Heart right ventricle (tissue), 16 donors: Measurements from ENCODE around the gene SPATA7. TPM values are rescaled to one million over a fixed set of nuclear protein-coding genes. Genes with fewer than 3 reads are reported as not detected.

Experiments used
- ATAC-seq, 8 donors: fragments of 200-7000 bp; cut with Tn5 transposase; one replicate each; pipeline ENCODE4 v1.9.1; 2020; ENCODE audit warnings: mild to moderate bottlenecking in 8 of 8, moderate library complexity in 8 of 8, moderate number of reproducible peaks in 1 of 8
- DNase-seq, 2 donors: peaks; one replicate each; pipeline ENCODE4 v3.0.0-alpha.2; 2020
- H3K27ac ChIP-seq, 10 donors: fragments of 200-600 bp; sonication (generic) in 2 of 10; one replicate each; pipeline versions ENCODE4 v1.5.0 to v1.8.0; 2020 to 2022; ENCODE audit warnings: mild to moderate bottlenecking in 3 of 10
- H3K27me3 ChIP-seq, 7 donors: fragments of 200-600 bp; one replicate each; pipeline ENCODE4 v1.8.0; 2021 to 2022; ENCODE audit warnings: mild to moderate bottlenecking in 2 of 7
- H3K36me3 ChIP-seq, 9 donors: fragments of 200-600 bp; sonication (generic) in 1 of 9; one replicate each; pipeline versions ENCODE4 v1.5.0 to v1.8.0; 2020 to 2022; ENCODE audit warnings: mild to moderate bottlenecking in 2 of 9
- H3K4me1 ChIP-seq, 9 donors: fragments of 200-600 bp; sonication (generic) in 1 of 9; one replicate each; pipeline versions ENCODE4 v1.5.0 to v1.8.0; 2020 to 2022; ENCODE audit warnings: mild to moderate bottlenecking in 4 of 9
- H3K4me3 ChIP-seq, 10 donors: fragments of 200-600 bp; sonication (generic) in 2 of 10; one replicate each; pipeline versions ENCODE4 v1.5.0 to v1.8.0; 2020 to 2022; ENCODE audit warnings: mild to moderate bottlenecking in 7 of 10, moderate library complexity in 2 of 10
- H3K9me3 ChIP-seq, 11 donors: fragments of 200-600 bp in 10 of 11; sonication (generic) in 2 of 11; one replicate each; pipeline versions ENCODE4 v1.5.0 to v1.8.0; 2013 to 2022; ENCODE audit warnings: mild to moderate bottlenecking in 2 of 11, control low read depth in 1 of 11, moderate library complexity in 1 of 11
- WGBS, 2 donors: extraction: QIAGEN DNeasy Blood & Tissue Kit; methylation state at CpG; one replicate each; pipeline ENCODE4 v1.1.7; 2013; ENCODE audit warnings: inconsistent platforms in 1 of 2; 5-methylcytosine and 5-hydroxymethylcytosine counted together
- intact Hi-C, 10 donors: fragments of 100-400 bp; cut with DNase I; formaldehyde crosslinking; loops; one replicate each; pipeline versions ENCODE4 v1.11.1 to v1.14.2; 2022
- polyA plus RNA-seq, 2 donors: library from polyadenylated mRNA; stranded (reverse); fragments of 200-250 nt; gene quantifications; one replicate each; pipeline ENCODE4 v1.2.3, GENCODE V29; 2013
- total RNA-seq, 10 donors: library from RNA; stranded (reverse); fragmentation: NEBNext Ultra II Directional in 3 of 10; extraction: Animal tissue kit (Norgen Biotek cat#: 25700) in 3 of 10; gene quantifications; one replicate each; pipeline versions ENCODE4 v1.2.1 to v1.2.4, GENCODE V29; 2021 to 2023
- TF ChIP-seq, protein P1 (sequence below), 9 donors: fragments of 200-600 bp; sonication (generic) in 2 of 9; IDR thresholded peaks; one replicate each; pipeline versions ENCODE4 v1.5.0 to v1.8.0; 2021 to 2022; ENCODE audit warnings: antibody characterized with exemption in 9 of 9, mild to moderate bottlenecking in 5 of 9, moderate library complexity in 1 of 9
- donor health status: Arrhythmogenic right ventricular cardiomyopathy.
- donor health status: ischemic (EF 13 %, LVEDD 7.1; RV severe dilation, severe dysfunction).
- donor health status: healthy with polysubstance abuse.
- donor health status: DM: no; HTN: yes; CAD: no.
- donor health status: DM: no; HTN: no; CAD: no.
- donor health status: ischemic (EF 25% LVEDD 6.9; RV normal size, moderate dysfunction).
- donor health status: ischemic (EF 25% LVEDD 5.7; RV mildly dilated, moderate dysfunction).
- donor health status: healthy.
- donor health status: DM: yes; HTN: yes; CAD: no.
- donor health status: Ischemic cardiomyopathy.
- donor health status: ischemic (EF 35%, LVEDD 5.7; RV mildly dilated, moderate dysfunction).
- donor health status: nonischemic (EF 11% LVEDD 7.7; RV severe dilation, severe dysfunction).
- donor health status: DM: yes; HTN: yes; CAD: no.
- donor health status: PGD.
- donor health status: ischemic (EF 29% LVEDD 5.4; RV normal size, mild dysfunction).
- donor health status: nonischemic (EF 23%, LVEDD 6.1; RV moderate dilation, normal function).

SPATA7 gene
- total and polyA plus RNA-seq, 12 donors, result 3.1 to 14.7 (median 8.4) TPM

DNA sequence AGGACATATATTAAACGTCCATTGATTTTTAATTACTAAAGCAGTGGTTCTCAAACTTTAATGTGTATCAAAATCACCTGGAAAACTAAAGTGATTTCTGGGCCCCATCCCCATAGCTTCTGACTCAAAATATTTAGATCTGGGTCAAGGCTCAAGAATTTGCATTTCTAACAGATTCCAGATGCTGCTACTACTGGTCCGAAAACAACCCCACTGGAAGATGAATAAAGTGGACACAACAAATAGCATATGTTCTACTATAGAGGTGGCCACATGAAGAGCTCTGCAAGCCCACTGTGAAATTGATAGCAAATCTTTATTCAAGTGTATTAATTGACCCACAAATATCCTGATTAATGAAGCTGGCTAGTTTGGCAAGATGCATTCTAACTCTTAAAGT lies 69.4 kb downstream of the SPATA7 start:
- H3K4me1 ChIP-seq, result no peaks in the 10 kb centered on the region
- H3K36me3 ChIP-seq, result peaks cover 0 to 54% (median 10%) of the 10 kb centered on the region in 9 donors
- H3K27me3 ChIP-seq, result no peaks in the 10 kb centered on the region
- 90 to 92% methylated on average over 2 of the region's 2 CpGs for WGBS, 2 donors
- no peak overlapping the region for H3K27ac ChIP-seq
- TF ChIP-seq, protein P1, sequence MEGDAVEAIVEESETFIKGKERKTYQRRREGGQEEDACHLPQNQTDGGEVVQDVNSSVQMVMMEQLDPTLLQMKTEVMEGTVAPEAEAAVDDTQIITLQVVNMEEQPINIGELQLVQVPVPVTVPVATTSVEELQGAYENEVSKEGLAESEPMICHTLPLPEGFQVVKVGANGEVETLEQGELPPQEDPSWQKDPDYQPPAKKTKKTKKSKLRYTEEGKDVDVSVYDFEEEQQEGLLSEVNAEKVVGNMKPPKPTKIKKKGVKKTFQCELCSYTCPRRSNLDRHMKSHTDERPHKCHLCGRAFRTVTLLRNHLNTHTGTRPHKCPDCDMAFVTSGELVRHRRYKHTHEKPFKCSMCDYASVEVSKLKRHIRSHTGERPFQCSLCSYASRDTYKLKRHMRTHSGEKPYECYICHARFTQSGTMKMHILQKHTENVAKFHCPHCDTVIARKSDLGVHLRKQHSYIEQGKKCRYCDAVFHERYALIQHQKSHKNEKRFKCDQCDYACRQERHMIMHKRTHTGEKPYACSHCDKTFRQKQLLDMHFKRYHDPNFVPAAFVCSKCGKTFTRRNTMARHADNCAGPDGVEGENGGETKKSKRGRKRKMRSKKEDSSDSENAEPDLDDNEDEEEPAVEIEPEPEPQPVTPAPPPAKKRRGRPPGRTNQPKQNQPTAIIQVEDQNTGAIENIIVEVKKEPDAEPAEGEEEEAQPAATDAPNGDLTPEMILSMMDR (IDR thresholded peaks at IDR 0.05), result no peak
- peaks cover 0 to 47% (median 3%) of the 10 kb centered on the region in 11 donors for H3K9me3 ChIP-seq
- no peak overlapping the region for H3K4me3 ChIP-seq
- ATAC-seq, result no peak
- no peak for DNase-seq
- intact Hi-C loops, result no loop called here

DNA sequence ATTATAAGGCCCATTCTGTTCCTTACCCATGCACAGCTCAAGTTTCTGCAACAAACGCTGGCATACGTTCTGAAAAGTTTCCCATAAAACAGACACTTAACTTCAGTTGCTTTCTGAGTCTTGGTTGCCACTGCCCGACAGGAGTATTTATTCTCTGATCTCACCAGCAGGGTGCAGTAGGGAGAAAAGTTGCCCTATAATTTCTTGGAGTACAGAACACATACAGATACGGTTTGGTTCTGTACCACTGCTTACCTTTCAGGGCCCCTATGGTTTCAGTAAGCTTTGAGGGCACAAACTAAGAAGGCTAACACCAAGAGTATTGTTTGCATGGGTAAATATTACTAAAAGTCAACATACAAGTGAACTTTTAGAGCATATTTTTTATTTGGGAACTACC lies 77.9 kb downstream of the SPATA7 start:
- intact Hi-C loops, result no loop called here
- peaks cover 0 to 35% (median 3%) of the 10 kb centered on the region in 11 donors for H3K9me3 ChIP-seq
- peak in 1 of 8 donors; percentile 51 for ATAC-seq
- H3K36me3 ChIP-seq, result peaks cover 0 to 80% (median 32%) of the 10 kb centered on the region in 9 donors
- DNase-seq, result no peak
- H3K4me3 ChIP-seq, result no peak overlapping the region
- 87 to 91% methylated on average over 4 of the region's 4 CpGs for WGBS, 2 donors
- no peaks in the 10 kb centered on the region for H3K27me3 ChIP-seq
- H3K4me1 ChIP-seq, result no peaks in the 10 kb centered on the region
- no peak overlapping the region for H3K27ac ChIP-seq
- TF ChIP-seq, protein P1 (IDR thresholded peaks at IDR 0.05), result peak in 7 of 9 donors; percentile 19 to 44 (median 30)

DNA sequence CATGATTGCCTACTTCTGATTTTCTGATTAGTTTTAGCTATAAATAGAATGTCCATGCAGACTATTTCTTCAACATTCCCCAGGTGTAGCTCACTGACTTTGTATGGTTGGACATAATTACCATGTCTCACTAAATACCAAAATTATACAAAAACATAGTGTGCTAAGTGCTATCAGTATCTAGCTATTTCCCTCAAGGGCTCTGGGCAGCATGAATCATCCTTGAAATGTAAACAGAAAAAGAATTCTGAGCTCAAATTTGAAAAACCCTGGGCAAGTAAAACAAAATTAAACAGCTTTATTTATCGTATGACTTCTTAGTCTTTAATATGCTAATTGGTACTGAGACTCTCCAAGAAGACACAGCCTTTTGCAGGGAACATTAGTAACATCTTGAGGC lies 82.9 kb downstream of the SPATA7 start:
- intact Hi-C loops, result no loop called here
- TF ChIP-seq, protein P1 (IDR thresholded peaks at IDR 0.05), result no peak
- no peak overlapping the region for H3K27ac ChIP-seq
- H3K9me3 ChIP-seq, result no peaks in the 10 kb centered on the region
- no peak for ATAC-seq
- H3K4me3 ChIP-seq, result no peak overlapping the region
- 92 to 95% methylated on average over 1 of the region's 1 CpG for WGBS, 2 donors
- H3K27me3 ChIP-seq, result no peaks in the 10 kb centered on the region
- H3K4me1 ChIP-seq, result no peaks in the 10 kb centered on the region
- H3K36me3 ChIP-seq, result peaks cover 0 to 100% (median 46%) of the 10 kb centered on the region in 9 donors
- no peak for DNase-seq

DNA sequence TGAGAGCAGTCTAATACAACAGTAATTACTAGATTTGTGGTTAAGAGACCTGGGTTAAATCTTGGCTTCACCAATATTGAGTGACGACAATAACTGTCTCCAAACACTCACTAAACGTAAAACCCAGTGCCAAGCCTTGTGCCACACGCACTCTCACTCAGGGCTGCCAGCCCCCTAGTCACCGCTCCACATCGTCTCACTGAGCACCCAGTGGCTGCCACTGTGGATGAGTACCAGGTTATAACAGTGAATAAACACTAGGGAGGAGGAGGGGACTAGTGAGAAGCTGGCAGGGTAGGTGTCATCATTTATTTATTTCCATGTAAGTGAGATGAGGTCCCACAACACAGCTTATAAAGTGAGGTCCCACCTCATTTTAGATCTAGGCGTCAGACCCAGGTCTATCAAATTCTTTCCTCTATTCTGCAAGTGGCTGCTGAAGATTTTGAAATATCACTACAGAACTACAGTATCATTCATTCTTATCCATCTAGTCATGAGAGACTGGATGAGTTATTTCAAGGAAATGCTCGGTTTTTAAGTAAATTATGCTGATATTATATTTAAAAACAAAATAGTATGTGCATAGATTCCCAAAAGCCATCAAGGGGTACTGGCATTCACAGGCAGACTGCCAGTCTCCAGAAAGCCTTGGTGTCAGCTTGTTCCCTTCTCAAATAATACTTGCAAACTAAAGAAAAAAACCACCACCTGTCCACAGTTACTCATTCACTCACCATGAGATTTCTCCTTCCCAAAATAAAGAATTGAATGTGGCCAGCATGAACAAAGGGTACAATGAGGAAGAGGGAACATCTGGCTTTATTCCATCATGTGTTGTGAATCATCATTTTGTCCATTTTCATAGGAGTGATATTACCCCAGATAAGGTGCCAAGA lies 85.3 kb downstream of the SPATA7 start:
- ATAC-seq (peak in 4 of 8 donors; percentile 54 to 81 (median 72)), DNase-seq (no peak)
- H3K36me3 ChIP-seq, result peaks cover 0 to 100% (median 46%) of the 10 kb centered on the region in 9 donors
- intact Hi-C loops, result no loop called here
- TF ChIP-seq, protein P1 (IDR thresholded peaks at IDR 0.05), result no peak
- WGBS, 2 donors, result 65 to 77% methylated on average over 7 of the region's 7 CpGs
- H3K4me3 ChIP-seq, result no peak overlapping the region
- H3K27me3 ChIP-seq, result no peaks in the 10 kb centered on the region
- H3K9me3 ChIP-seq, result no peaks in the 10 kb centered on the region
- no peak overlapping the region for H3K27ac ChIP-seq
- no peaks in the 10 kb centered on the region for H3K4me1 ChIP-seq
